ENCODE results near the gene SCP2. TPM values are rescaled to one million over a fixed set of nuclear protein-coding genes. Genes with fewer than 3 reads are reported as not detected.

Gene SCP2
- total RNA-seq, 1 donor from 2014 or later: 130 TPM

DNA sequence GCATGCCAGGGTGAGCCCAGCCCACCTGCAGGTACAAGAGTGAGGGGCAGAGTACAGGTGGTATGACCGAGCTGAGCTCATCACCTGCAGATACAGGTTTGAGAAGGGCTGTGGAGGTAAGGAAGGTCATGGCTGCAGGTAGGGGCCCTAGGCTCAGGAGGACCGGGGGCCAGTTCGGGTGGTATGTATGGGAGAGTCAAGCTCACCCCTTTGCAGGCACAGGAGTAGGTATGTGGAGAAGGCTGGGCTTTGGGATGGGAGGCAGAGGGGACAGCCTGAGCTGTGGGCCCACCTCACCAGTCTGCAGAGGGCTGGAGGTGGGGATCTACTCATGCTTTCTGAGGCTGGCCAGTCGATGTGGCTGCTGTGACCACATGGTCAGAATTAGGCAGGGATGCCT is 152.2 kb downstream of the SCP2 start:
- no peaks in the 10 kb centered on the region for H3K27me3 ChIP-seq (ENCODE audit: low read depth)
- H3K36me3 ChIP-seq: no peaks in the 10 kb centered on the region
- intact Hi-C loops (cut with micrococcal nuclease): no loop called here
- H3K4me3 ChIP-seq: no peak overlapping the region
- DNase-seq: no peak
- H3K27ac ChIP-seq (replicated peaks): no peak overlapping the region
- TF ChIP-seq, protein P1, sequence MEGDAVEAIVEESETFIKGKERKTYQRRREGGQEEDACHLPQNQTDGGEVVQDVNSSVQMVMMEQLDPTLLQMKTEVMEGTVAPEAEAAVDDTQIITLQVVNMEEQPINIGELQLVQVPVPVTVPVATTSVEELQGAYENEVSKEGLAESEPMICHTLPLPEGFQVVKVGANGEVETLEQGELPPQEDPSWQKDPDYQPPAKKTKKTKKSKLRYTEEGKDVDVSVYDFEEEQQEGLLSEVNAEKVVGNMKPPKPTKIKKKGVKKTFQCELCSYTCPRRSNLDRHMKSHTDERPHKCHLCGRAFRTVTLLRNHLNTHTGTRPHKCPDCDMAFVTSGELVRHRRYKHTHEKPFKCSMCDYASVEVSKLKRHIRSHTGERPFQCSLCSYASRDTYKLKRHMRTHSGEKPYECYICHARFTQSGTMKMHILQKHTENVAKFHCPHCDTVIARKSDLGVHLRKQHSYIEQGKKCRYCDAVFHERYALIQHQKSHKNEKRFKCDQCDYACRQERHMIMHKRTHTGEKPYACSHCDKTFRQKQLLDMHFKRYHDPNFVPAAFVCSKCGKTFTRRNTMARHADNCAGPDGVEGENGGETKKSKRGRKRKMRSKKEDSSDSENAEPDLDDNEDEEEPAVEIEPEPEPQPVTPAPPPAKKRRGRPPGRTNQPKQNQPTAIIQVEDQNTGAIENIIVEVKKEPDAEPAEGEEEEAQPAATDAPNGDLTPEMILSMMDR (IDR thresholded peaks at IDR 0.05; ENCODE audit: borderline replicate concordance): no peak
- H3K9me3 ChIP-seq (replicated peaks): no peaks in the 10 kb centered on the region
- peaks cover 2% of the 10 kb centered on the region for H3K4me1 ChIP-seq

DNA sequence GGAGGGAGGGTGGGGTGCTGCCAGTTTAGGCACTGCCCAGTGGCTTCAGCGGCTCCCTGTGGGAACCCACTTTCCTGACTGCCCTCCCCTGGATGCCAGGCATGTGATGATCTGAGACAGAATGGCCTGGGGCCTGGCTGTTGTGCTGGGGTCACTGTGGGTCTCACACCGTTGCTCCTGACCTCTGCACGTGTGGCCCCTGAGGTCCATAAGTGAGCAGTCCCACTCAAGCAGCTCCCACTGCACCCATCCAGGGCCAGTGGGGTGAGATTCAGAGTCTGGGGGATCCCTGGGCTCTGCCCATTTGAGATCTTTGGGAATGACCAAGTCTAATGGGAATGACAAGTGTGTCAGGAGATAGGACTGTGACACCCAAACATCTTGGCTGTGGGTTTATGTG is 153.0 kb downstream of the SCP2 start:
- no peak overlapping the region for H3K27ac ChIP-seq (replicated peaks)
- intact Hi-C loops (cut with micrococcal nuclease): no loop called here
- TF ChIP-seq, protein P1 (IDR thresholded peaks at IDR 0.05; ENCODE audit: borderline replicate concordance): no peak
- H3K36me3 ChIP-seq: no peaks in the 10 kb centered on the region
- H3K4me1 ChIP-seq: no peaks in the 10 kb centered on the region
- H3K4me3 ChIP-seq: no peak overlapping the region
- no peak for DNase-seq
- H3K9me3 ChIP-seq (replicated peaks): no peaks in the 10 kb centered on the region
- H3K27me3 ChIP-seq (ENCODE audit: low read depth): no peaks in the 10 kb centered on the region

DNA sequence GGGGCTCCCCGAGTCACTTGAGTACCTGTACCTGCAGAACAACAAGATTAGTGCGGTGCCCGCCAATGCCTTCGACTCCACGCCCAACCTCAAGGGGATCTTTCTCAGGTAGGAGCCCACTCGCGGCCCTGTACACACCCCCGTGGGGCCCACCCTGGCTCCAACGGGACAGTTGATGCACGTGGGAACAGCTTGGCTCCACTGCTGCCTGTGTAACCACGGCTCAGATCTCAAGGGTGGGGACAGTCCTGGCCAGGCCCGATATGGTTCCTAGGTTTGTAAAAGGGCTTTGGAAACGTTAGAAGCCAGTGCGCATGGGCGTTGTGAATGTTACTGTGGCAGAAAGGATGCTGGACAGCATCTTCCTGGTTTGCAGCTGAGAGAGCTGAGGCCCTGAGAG is 153.7 kb downstream of the SCP2 start:
- H3K4me1 ChIP-seq: peaks cover 2% of the 10 kb centered on the region
- H3K27me3 ChIP-seq (ENCODE audit: low read depth): no peaks in the 10 kb centered on the region
- intact Hi-C loops (cut with micrococcal nuclease): no loop called here
- no peak overlapping the region for H3K27ac ChIP-seq (replicated peaks)
- DNase-seq: no peak
- TF ChIP-seq, protein P1 (IDR thresholded peaks at IDR 0.05; ENCODE audit: borderline replicate concordance): no peak
- no peaks in the 10 kb centered on the region for H3K9me3 ChIP-seq (replicated peaks)
- no peak overlapping the region for H3K4me3 ChIP-seq
- no peaks in the 10 kb centered on the region for H3K36me3 ChIP-seq

DNA sequence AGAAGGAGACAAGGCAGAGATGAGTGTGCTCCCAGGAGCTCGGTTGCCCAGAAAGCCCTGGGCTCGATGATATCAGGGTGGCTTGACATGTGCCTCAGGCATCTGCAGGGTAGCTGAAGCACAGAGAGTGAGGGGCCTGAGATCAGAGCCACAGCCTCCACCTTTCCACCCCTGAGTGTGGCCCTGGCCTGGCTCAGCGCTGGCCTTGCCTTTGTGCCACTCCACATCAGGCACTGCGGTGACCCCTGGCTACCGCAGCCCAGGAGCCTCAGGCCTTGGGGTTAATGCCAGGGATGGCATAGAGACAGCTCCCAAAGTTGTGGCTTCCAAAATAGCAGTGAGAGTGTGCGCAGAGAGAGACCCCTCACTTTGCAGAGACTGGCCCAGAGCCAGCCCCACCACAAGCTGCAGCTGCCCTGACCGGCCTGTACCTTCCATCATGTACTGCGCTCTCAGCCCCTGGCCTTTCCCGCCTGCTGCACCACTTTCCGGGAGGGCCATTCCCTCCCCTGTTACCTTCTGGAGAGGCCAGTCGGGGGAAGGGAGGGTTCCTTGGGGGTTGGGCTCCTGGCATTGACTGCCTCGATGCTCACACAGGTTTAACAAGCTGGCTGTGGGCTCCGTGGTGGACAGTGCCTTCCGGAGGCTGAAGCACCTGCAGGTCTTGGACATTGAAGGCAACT is 154.4 kb downstream of the SCP2 start:
- Histone ChIP-seq H3K36me3 (no peaks in the 10 kb centered on the region), H3K9me3 (replicated peaks) (no peaks in the 10 kb centered on the region), H3K27me3 (ENCODE audit: low read depth) (no peaks in the 10 kb centered on the region), H3K27ac (replicated peaks) (no peak overlapping the region), H3K4me3 (no peak overlapping the region), H3K4me1 (peaks cover 7% of the 10 kb centered on the region)
- DNase-seq: no peak
- intact Hi-C loops (cut with micrococcal nuclease): no loop called here
- TF ChIP-seq, protein P1 (IDR thresholded peaks at IDR 0.05; ENCODE audit: borderline replicate concordance): no peak

DNA sequence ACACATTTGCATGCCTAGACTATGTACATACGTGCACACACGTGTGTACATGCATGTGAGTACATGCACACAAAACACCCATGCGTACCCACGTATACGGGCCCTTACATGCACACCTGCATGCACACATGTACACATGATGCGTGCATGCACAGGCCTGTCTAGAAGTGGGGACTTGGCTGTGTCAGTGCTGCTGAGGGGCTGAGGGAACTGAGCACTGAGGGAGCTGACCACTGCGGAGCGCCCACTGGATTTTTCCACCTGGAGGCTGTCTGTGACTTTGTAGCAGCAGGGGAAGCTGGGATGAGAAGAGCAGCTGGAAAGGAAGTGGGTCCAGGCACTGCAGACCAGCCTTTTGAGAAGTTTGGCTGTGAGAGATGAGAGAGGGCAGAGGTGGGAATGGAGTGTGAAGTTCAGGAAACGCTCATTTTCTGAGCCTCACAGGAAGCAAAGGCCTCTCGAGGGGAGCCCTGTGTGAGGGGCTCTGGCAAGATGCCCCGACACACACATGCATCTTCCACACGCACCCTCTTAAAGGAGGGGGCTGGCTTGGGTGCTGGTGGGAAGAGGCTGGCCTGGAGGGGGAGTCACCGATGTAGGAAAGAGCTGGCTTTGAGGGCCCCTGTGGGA is 155.9 kb downstream of the SCP2 start:
- no peak for DNase-seq
- H3K27ac ChIP-seq (replicated peaks): no peak overlapping the region
- peaks cover 15% of the 10 kb centered on the region for H3K4me1 ChIP-seq
- no peaks in the 10 kb centered on the region for H3K36me3 ChIP-seq
- H3K4me3 ChIP-seq: no peak overlapping the region
- H3K27me3 ChIP-seq (ENCODE audit: low read depth): no peaks in the 10 kb centered on the region
- intact Hi-C loops (cut with micrococcal nuclease): no loop called here
- H3K9me3 ChIP-seq (replicated peaks): no peaks in the 10 kb centered on the region
- TF ChIP-seq, protein P1 (IDR thresholded peaks at IDR 0.05; ENCODE audit: borderline replicate concordance): no peak
